Activated CD4-positive, CD25-positive, alpha-beta regulatory T cell treated with anti-CD3 and anti-CD28 coated beads, Interleukin-2, amount 50 U/mL, for 16 hours (primary cell): ENCODE measurements around the gene KRT2.

Experiments
- DNase-seq: peaks from one replicate; pipeline ENCODE4 v3.0.0-alpha.2; 2020; ENCODE audit warnings: low read depth, low spot score

KRT2 gene

DNA sequence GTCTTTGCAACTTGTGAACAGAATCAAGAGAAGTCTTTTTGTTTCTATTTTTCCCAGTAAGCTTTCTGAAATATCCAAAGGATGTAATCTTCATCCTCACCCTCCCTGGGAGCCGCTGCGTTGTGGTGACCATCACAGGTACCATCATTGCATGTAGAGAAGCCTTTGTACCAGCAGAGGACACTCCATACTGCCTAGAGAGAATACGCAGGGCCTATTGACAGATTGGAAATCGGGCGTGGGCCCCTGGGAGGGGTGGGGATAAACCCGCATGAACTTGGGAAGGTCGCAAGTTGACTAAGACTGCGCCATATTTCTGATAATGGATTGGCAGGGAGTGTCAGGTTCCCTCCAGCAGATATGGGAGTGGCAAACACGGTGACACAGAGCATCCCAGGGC lies 15.5 kb upstream of the KRT2 start:
- DNase-seq: no peak

DNA sequence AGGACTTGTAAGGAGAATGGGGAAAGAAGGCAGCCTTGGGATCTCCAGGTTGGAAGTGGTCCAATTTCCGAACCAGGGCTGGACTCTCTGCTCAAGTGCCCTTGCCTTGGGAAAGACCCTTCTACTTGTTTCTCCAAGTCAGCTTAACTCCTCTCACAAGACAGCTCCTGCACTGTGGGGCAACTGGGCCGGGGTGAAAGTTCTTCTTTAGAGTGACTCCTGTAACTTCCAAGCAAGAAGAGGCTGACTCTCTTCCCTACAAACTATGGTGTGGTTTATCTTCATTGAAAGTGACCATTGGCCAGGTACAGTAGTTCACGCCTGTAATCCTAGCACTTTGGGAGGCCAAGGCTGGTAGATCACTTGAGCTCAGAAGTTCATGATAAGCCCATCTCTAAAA lies 14.5 kb upstream of the KRT2 start:
- DNase-seq: no peak

DNA sequence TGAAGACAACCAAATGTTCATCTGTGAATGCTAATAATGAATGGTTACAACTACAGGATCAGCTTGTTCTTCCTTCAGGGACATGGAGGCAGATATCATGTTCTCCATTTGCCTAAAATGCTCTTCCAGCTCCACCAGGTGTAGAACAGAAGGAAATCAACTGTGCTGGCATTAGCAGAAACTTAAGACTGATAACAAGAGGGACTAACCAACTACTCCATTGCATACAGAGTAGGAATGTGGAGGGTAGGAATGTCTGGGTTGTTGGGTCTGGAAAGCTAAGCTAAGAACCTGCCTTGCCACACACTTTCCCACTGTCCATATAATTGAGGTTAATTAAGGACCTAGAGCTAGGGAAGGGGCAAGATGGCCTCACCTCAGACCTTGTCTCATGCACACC lies 11.4 kb upstream of the KRT2 start:
- DNase-seq: no peak

DNA sequence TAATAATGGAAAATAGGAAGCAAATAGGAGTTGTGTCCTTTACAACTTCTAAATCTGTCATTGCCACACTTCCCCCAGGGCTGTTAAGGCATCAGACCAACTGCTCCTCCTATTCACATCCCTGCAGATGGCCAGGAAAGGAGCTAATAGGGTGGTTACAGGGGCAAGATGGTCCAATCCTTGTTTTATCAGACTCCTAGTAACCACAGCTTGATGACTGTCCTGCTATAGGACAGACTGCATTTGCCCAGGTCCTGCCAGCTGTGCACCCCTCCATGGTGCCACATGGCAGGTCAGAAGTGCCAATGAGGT lies 10.9 kb upstream of the KRT2 start:
- no peak for DNase-seq

GRCh38 chr12:52662093-52662917 lies 10.3 kb upstream of the KRT2 start:
- DNase-seq: no peak

- no peak for DNase-seq
Measured at GRCh38 chr12:52661668-52662067, 9.7 kb upstream of the KRT2 start.

DNA sequence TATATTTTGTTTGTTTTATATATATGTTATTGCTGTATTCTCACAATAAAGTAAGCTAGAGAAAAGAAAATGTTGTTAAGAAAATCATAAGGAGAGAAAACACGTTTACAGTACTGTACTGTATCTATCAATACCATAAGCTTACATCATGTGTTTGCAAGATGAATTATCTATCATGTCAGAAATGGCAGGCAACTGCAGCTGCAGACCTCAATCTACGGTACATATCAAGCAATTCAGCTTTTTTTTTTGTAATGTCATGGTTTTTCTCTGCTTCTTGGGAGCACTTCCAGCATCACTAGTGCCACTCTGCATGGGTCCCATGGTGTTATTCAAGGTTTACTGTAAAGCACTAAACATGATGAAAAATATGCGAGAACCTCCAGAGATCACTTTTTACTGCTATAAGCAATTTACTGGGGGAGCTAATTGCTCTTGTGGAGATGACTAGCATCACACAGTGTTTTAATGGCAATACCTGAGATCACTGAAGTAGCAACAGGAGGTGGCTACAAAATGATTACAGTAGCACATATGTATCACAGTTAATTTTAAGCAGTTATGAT lies 9.0 kb upstream of the KRT2 start:
- DNase-seq: no peak

DNA sequence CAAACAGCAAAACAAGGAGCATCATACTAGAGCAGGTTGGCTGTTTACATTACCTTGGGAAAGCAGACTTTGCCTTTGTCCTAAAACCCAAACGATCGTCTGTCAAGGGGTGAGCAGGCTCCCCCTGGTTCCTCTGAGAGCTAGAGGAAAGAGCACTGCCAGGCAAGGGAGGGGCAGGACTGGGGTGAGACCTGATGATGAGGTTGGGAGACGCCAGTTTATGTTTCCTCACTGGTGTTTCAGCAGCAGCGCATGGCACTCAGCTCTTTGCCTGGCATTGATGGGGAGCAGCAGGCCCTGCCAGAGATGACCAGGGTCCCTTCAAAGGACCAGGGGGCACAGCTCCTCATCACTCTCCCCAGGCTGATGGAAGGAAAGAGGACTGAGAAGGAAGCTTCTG lies 7.9 kb upstream of the KRT2 start:
- no peak for DNase-seq

GRCh38 chr12:52659395-52659794 lies 7.4 kb upstream of the KRT2 start:
- DNase-seq: no peak

- DNase-seq: no peak
Measured at GRCh38 chr12:52658196-52658595, 6.2 kb upstream of the KRT2 start.

GRCh38 chr12:52657250-52657902 lies 5.4 kb upstream of the KRT2 start:
- DNase-seq: no peak

- DNase-seq: no peak
Measured at GRCh38 chr12:52656616-52657015, 4.6 kb upstream of the KRT2 start.

GRCh38 chr12:52655720-52656124 lies 3.7 kb upstream of the KRT2 start:
- DNase-seq: no peak

DNA sequence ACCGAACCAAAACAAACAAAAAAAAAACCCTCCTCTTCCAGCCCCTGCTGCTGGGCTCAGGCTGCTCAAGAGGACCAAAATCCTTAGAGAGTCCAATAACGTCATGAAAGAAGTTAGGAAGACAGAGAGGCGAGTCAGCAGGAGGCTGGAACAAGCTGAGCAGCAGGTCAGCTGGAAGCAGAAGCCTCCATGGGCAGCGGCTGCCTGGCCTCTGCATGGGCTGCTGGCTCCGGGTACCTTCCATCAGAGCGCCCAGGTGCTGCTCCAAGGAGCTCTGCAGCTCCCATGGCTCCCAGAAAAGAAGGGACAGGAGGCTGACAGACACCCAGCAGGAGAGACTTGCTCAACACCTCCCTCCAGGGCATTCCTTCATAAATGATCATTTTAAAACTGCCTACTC lies 3.2 kb upstream of the KRT2 start:
- DNase-seq: no peak

GRCh38 chr12:52650520-52651081 lies 1.4 kb downstream of the KRT2 start:
- DNase-seq: no peak

DNA sequence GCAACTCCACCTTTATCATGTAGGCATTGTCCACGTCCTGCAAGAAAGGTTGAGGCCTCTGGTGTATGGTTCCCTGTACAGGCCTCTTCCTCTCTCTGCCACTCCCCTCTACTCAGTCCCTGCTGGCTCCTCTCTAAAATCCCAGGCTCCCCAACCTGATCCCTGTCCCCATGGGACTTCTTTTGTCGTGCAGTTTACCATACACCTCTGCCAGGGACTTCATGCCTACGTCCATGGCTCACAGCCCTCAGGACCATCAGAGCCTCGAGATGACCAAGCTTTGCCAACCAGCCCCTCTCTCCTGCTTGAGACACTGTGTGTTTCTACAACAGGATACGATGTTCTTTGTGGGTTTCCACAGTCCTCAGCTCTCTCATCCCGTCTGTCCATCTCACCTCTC lies 2.9 kb downstream of the KRT2 start:
- DNase-seq: no peak

DNA sequence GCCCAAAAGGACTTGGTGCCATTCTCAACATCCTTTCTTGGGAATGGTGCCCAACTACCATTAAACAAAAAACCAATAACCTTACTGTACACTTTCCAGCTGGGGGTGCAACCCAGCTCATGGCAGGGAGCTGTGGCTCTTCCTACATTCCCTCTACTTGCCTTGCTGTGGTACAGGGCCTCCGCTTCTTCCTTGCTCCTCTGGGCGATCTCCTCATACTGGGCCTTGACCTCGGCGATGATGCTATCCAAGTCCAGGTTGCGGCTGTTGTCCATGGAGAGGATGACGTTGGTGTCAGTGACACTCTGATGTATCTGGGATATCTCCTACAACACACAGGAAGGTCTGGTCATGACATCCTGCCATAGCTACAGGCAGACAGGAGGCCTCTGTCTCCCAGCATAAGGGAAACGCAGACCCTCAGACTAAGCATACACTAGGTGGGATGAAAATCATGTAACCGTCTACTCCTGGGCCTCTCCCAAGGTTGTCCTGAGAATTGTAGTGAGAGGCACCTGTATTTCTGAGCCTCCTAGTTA lies 3.9 kb downstream of the KRT2 start:
- DNase-seq: no peak

GRCh38 chr12:52647601-52648000 lies 4.4 kb downstream of the KRT2 start:
- DNase-seq: no peak

DNA sequence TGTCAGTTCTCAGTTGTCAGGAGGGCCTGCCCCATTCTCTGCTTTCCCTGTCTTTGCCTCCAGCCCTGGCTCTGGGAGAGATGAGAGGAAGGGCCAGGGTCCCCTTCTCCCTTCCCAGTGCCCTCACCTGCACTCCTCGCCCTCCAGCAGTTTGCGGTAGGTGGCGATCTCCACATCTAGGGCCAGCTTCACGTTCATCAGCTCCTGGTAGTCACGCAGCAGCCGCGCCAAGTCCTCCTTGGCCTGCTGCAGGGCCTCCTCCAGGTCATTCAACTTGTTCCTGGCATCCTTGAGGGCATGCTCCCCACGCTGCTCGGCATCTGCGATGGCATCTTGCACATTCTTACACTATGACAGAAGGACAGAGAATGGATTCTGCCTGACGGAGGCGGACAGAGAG lies 5.4 kb downstream of the KRT2 start:
- DNase-seq: no peak

- no peak for DNase-seq
Measured at GRCh38 chr12:52645982-52646381, 6.0 kb downstream of the KRT2 start.

DNA sequence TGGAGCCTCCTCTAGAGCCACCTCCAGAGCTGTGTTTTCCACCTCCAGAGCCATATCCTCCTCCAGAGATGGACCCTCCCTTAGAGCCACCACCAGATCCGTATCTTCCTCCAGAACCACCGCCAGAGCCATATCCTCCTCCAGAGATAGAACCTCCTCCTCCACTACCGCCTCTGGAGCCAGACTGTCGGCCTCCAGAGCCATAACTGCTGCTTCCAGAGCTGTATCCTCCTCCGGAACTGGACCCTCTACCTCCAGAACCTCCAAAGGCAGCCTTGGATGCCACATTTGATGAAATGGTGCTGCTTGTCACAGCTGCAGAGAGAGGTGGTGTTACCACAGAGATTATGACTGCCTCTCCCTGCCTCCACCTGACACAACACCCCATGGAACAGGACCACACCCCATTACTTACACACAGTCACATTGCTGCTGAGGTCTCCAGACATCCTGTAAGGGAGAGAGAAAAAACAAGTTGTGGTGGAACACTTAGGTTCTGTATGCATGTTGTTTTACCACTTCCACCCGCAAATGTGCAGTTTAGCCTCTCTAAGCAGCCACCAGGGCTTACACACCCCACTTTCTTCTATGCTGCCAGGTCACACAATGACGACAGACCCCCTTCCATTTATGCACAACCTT lies 6.8 kb downstream of the KRT2 start:
- DNase-seq: no peak

DNA sequence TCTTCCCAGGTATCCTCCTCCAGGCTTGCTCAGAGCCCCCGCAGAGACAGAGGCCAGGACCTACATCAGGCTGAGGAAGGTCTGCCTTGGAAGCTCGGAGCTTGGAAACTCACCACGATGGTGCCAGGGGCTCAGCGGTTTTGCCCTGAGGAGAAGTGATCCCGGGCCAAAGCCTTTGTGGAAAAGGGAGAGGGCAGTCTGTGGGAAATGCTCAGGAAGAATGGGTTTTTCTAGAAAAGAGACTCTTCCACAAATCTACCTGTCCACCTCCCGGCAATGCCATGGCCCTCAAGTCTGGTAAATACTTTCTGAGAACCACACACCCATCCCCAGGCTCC lies 8.0 kb downstream of the KRT2 start:
- no peak for DNase-seq
